Loucy (cell line): ENCODE measurements around the gene MYH9.

Experiments used
- H2AFZ ChIP-seq: fragments of 200-600 bp; sonication (generic); 2 replicates; pipeline ENCODE4 v1.6.0; 2016; ENCODE audit warnings: antibody characterized with exemption, mild to moderate bottlenecking, low read length, moderate library complexity
- H3F3A ChIP-seq: fragments of 200-600 bp; 2 replicates; pipeline ENCODE4 v1.6.0; 2016; ENCODE audit warnings: antibody characterized with exemption, low read depth, mild to moderate bottlenecking
- H3K27me3 ChIP-seq: fragments of 200-600 bp; sonication (generic); 2 replicates; pipeline ENCODE4 v1.6.1; 2014; ENCODE audit warnings: low read length, mild to moderate bottlenecking; ENCODE audit not compliant: insufficient read depth, poor library complexity, severe bottlenecking
- H3K36me3 ChIP-seq: fragments of 200-600 bp; sonication (generic); 2 replicates; pipeline ENCODE4 v1.6.1; 2016; ENCODE audit warnings: low read length; ENCODE audit not compliant: insufficient read depth
- H3K4me1 ChIP-seq: fragments of 200-600 bp; sonication (generic); 2 replicates; pipeline ENCODE4 v1.5.1; 2014; ENCODE audit warnings: low read length, mild to moderate bottlenecking; ENCODE audit not compliant: insufficient read depth, poor library complexity, severe bottlenecking
- H3K4me2 ChIP-seq: fragments of 200-600 bp; sonication (generic); 2 replicates; pipeline ENCODE4 v1.6.0; 2014; ENCODE audit warnings: antibody characterized with exemption, low read length, low read depth, mild to moderate bottlenecking; ENCODE audit not compliant: poor library complexity, severe bottlenecking
- H3K4me3 ChIP-seq: fragments of 200-600 bp; sonication (generic); 2 replicates; pipeline ENCODE4 v1.5.1; 2014; ENCODE audit warnings: low read length, mild to moderate bottlenecking, mixed read lengths; ENCODE audit not compliant: poor library complexity, severe bottlenecking
- H3K79me2 ChIP-seq: fragments of 200-600 bp; sonication (generic); 2 replicates; pipeline ENCODE4 v1.6.1; 2014; ENCODE audit warnings: low read length; ENCODE audit not compliant: insufficient read depth
- H3K9ac ChIP-seq: fragments of 200-600 bp; sonication (generic); 2 replicates; pipeline ENCODE4 v1.6.0; 2014; ENCODE audit warnings: mild to moderate bottlenecking, low read depth, low read length, moderate library complexity; ENCODE audit not compliant: poor library complexity, severe bottlenecking
- H3K9me2 ChIP-seq: fragments of 200-600 bp; sonication (generic); replicated peaks from 2 replicates; pipeline ENCODE4 v1.6.1; 2016; ENCODE audit warnings: low read depth, low read length, mixed read lengths
- H3K9me3 ChIP-seq: fragments of 200-600 bp; sonication (generic); 2 replicates; pipeline ENCODE4 v1.6.1; 2014; ENCODE audit warnings: mild to moderate bottlenecking, antibody characterized with exemption, low read length, low read depth; ENCODE audit not compliant: insufficient read depth
- H4K20me1 ChIP-seq: fragments of 200-600 bp; sonication (generic); 2 replicates; pipeline ENCODE4 v1.6.0; 2014; ENCODE audit warnings: antibody characterized with exemption, low read length, mild to moderate bottlenecking; ENCODE audit not compliant: insufficient read depth, poor library complexity, severe bottlenecking
- CTCF ChIP-seq: fragments of 200-600 bp; sonication (generic); conservative IDR thresholded peaks from 2 replicates; pipeline ENCODE4 v1.5.1; 2014; ENCODE audit warnings: mild to moderate bottlenecking, antibody characterized with exemption, low read length
- EZH2phosphoT487 ChIP-seq: fragments of 200-600 bp; IDR thresholded peaks from 2 replicates; pipeline ENCODE4 v1.6.1; 2018; ENCODE audit warnings: antibody characterized with exemption, mild to moderate bottlenecking, moderate library complexity, borderline replicate concordance

The MYH9 gene

GRCh38 chr22:36363349-36363981, 24.3 kb downstream of the MYH9 start:
- Histone ChIP-seq H3K4me1 (peaks cover 44% of the 10 kb centered on the region), H4K20me1 (peaks cover 95% of the 10 kb centered on the region), H3K27me3 (no peaks in the 10 kb centered on the region), H3K4me3 (no peak overlapping the region), H3K36me3 (peaks cover 49% of the 10 kb centered on the region; the same call in 1 of the 2 replicates), H2AFZ (no peak overlapping the region), H3K79me2 (peaks cover 100% of the 10 kb centered on the region), H3K4me2 (no peak overlapping the region), H3F3A (no peaks in the 10 kb centered on the region), H3K9ac (no peak overlapping the region), H3K9me3 (no peaks in the 10 kb centered on the region), H3K9me2 (no peaks in the 10 kb centered on the region)
- no peak for TF ChIP-seq EZH2phosphoT487

GRCh38 chr22:36362932-36363331, 24.8 kb downstream of the MYH9 start:
- Histone ChIP-seq H4K20me1 (peaks cover 94% of the 10 kb centered on the region), H3K4me1 (peaks cover 39% of the 10 kb centered on the region), H3K4me3 (no peak overlapping the region), H3K79me2 (peaks cover 100% of the 10 kb centered on the region), H3K27me3 (no peaks in the 10 kb centered on the region), H3K4me2 (no peak overlapping the region), H3K9me2 (no peaks in the 10 kb centered on the region), H3F3A (no peaks in the 10 kb centered on the region), H3K36me3 (peaks cover 47% of the 10 kb centered on the region; the same call in 1 of the 2 replicates), H3K9ac (no peak overlapping the region), H2AFZ (no peak overlapping the region), H3K9me3 (no peaks in the 10 kb centered on the region)
- no peak for TF ChIP-seq EZH2phosphoT487
- no peak for TF ChIP-seq CTCF

- Histone ChIP-seq H3K9ac (no peak overlapping the region), H4K20me1 (peaks cover 94% of the 10 kb centered on the region)
These were observed 25.7 kb downstream of the MYH9 start for GRCh38 chr22:36362075-36362474.

More at GRCh38 chr22:36362075-36362474, 25.7 kb downstream of the MYH9 start:
- TF ChIP-seq EZH2phosphoT487 (no peak), CTCF (no peak)
- Histone ChIP-seq H3K9me3 (no peaks in the 10 kb centered on the region), H2AFZ (no peak overlapping the region), H3K4me3 (no peak overlapping the region), H3K4me1 (peaks cover 36% of the 10 kb centered on the region), H3K36me3 (peaks cover 47% of the 10 kb centered on the region; the same call in 1 of the 2 replicates), H3K79me2 (peaks cover 100% of the 10 kb centered on the region), H3K27me3 (no peaks in the 10 kb centered on the region), H3K4me2 (no peak overlapping the region), H3K9me2 (no peaks in the 10 kb centered on the region), H3F3A (no peaks in the 10 kb centered on the region)
